ENCODE data around the gene NVL.

NVL gene

DNA sequence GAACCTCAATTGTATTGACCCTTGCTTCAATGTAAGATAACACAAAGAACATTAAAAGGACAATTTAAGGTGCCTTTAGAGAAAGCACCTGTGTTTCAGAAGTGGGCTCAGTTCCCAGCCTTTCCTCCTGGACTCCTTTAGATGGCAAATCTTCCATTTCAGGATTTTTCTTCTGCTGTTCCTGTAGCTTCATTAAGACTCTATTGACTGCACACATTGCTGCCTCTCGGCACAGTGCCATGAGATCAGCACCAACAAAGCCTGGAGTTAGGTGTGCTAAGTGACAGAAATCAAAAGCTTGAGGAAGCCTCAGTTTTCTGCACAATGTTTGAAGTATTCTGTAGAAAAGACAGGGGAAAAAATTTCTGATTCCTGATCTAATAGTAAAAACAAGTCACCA, 40.6 kb downstream of the NVL start:
- DNase-seq (ENCODE audit: low read depth in 1 of 2, low spot score in 1 of 2): no peak

DNA sequence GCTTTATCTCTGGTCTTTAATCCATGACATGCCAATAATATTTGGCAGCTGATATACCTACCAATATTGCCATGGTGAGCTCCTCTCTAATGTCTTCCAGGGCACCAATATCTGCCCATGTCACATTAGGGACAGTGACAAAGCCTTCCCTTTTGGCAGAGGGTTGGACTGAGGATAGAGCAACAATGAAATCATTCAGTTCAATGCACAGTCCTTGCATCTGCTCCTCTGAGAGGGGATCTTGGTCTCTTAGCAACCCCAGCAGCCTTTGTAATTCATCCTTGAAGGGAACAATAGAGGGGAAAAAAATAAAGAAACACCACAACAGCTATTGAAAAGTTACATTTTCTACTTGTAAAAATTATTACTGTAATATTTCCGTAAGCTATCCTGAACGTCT, 42.3 kb downstream of the NVL start:
- DNase-seq (ENCODE audit: low read depth in 1 of 2, low spot score in 1 of 2): no peak

DNA sequence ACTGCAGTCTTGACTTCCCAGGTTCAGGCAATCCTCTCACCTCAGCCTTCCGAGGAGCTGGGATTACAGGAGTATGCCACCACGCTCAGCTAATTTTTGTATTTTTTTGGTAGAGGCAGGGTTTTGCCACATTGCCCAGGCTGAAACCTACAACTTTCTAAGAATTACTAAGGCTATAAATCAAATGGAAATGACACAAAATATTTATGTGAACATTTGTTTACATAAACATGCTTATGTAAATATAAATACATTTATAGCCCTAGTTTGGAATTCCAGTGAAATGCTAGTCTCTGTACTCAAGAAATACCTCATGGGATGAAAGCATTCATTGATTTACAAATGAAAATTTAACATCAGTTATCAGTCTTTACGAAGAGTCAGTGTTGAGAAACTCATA, 47.8 kb downstream of the NVL start:
- no peak for DNase-seq (ENCODE audit: low read depth in 1 of 2, low spot score in 1 of 2)

DNA sequence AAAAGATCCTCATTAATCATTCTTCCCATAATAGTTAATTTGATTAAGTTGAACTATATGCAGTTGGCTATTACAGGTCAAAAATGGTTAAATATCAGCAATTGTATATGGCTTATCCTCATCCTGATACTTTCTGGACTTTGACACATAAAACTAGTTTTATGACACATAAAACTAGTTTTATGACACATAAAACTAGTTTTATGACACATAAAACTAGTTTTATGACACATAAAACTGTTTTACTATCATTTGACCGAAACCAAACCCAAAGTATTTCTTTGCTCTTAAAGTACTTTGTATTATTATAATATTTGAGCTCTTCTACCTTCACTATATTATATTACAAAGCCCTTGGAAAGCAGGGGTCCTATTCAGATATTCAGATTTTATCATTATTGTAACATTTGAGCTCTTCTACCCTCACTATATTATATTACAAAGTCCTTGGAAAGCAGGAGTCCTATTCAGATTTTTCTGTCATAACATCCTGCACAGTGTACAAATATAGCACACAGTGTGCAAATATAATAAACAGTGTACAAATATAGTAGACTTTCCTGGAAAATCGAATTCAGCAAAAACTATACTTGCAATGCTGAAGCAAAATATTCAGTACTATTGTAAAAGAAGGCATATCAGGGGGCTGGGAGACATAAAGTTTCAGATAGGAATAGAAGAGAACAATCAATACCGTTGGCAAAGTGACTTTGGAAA, 53.0 kb downstream of the NVL start:
- DNase-seq (ENCODE audit: low read depth in 1 of 2, low spot score in 1 of 2): no peak

DNA sequence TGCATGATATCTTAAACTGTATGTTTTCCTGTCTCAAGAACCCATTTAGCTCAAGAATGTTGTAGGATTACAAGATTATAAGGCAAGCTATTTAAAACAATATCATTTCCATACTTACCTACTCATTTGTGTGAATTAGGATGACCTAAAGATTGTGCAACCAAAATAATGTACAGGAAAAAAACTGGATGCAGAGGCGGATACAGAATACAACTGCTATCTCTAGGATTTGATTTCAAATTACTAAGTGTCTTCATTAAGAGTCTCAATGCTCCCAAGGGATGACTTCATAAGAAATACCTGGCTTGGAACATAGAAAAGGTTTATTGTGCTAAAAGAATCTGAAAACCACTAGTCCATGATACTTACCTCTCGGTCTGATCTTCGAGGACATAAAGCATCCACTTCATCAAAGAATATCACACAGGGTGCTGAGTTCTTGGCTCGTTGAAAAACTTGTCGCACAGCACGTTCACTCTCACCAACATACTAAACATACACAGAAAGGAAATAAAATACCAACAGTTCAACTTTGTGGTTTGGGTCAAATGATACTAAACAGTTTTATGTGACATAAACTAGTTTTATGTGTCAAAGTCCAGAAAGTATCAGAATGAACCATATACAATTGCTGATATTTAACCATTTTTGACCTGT, 54.9 kb downstream of the NVL start:
- DNase-seq (ENCODE audit: low read depth in 1 of 2, low spot score in 1 of 2): no peak

DNA sequence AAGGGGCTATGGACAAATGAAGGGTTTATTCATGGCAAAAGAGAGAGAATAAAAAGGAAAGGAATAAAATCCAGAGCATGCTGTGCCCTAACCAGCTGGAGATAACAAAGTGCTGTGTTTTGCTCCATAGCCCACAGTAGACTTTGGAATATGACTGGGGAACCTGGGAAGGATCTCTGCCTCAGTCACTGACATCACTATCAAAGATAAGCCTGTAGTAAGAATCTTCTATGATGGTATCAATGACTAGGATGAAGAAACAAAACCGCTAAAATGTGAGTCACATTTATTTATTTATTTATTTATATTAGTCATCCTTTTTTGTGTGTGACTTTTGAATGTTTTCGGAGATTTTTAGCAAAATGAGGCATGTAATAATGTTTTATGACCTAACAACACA, 56.3 kb downstream of the NVL start:
- DNase-seq (ENCODE audit: low read depth in 1 of 2, low spot score in 1 of 2): no peak

DNA sequence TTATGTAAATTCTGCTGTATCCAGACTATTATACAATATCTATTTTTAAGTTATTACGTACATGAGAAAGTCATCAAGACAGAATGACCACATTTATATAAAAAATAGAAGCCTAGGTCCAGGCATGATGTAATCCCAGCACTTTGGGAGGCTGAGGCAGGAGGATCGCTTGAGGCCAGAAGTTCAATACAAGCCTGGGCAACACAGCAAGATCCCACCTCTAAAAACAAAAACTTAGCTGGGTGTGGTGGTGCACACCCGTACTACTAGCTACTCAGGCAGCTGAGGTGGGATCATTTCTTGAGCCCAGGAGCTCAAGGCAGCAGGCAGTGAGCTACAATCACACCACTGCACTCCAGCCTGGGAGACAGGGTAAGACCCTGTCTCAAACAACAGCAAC, 58.9 kb downstream of the NVL start:
- DNase-seq (ENCODE audit: low read depth in 1 of 2, low spot score in 1 of 2): no peak

DNA sequence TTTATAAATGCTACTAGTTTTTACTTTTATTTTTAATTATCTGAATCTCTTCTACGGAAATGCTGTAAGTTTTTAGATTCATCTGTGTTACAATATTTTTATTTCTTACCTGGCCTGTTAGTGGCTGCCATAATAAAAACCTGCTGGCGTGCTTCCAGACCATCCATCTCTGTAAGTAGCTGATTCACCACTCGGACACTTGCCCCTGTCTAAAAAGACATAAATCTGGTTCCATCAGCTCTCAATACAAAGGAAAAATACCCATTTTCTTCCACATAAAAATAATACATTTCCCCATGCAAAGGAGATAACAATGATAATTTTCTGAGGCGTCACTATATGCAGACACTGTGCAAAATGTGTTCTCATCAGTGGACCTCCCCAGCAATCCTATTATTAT, 62.0 kb downstream of the NVL start:
- DNase-seq (ENCODE audit: low read depth in 1 of 2, low spot score in 1 of 2): no peak

DNA sequence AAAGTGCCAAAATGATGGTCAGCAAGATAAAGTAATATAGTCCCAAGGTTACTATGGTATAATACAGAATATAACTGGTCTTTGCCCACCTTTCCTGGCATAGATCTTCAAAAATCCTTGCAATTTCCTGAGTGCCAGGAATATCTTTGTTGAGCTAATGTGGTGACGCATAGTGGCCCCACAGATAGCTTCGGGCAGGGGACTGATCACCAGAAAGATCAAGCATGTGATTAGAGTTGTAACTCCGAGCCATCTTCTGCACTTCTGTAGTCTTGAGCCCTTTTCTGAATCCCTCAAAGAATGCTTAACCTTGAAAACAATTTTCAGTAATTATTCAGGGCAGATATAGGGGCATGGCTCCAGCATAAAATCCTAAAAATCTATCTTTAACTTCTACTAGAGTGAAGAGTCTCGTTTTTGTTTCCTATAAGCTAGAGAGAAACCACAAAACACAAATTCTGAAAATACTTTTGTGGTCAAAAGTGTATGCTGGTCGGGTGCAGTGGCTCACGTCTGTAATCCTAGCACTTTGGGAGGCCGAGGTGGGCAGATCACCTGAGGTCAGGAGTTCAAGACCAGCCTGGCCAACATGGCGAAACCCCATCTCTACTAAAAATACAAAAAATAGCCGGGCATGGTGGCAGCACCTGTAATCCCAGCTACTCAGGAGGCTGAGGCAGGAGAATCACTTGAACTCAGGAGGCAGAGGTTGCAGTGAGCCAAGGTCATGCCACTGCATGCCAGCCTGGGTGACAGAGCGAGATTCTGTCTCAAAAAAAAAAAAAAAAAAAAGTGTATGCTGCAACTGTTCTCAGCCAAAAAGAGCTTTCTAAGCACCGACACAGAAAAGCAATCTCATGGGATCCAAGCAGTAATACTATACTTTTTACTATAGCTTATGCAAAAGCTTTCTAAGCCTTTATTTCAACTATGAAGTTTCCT, 62.8 kb downstream of the NVL start:
- no peak for DNase-seq (ENCODE audit: low read depth in 1 of 2, low spot score in 1 of 2)

DNA sequence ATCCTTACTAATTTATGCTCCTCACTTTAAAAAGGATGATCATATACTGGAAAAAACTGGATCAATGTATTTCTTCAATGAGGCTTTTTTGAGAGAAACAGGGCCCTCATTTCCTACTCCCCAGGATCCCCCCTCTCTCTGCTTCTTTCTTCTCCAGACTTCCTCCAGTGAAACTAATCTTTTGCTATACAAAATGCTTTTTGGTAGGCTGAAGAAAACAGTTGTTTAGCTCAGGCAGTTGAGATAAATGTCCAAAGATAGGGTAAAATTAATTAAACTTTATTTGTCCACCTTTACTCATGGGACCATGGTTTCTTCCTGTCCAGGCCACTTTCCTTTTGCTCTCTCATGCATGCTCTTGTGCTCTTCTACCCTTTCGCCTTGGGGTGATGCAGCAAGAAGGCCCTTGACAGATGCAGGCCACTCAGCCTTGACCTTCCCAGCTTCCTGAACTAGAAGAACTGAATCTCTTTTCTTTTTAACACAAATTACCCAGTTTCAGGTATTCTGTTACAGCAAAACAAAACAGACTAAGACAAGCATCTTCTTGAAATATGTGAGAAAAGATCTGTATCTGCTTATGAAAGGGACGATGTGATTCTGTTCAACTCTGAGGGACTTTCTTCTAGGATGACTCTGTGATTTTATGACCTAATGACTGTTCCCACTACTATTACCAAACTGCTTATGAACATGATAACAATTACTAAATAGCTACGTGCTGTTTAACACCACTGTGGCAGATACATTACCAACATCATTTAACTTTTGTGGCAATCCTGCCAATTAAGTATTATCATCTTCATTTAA, 63.7 kb downstream of the NVL start:
- no peak for DNase-seq (ENCODE audit: low read depth in 1 of 2, low spot score in 1 of 2)

DNA sequence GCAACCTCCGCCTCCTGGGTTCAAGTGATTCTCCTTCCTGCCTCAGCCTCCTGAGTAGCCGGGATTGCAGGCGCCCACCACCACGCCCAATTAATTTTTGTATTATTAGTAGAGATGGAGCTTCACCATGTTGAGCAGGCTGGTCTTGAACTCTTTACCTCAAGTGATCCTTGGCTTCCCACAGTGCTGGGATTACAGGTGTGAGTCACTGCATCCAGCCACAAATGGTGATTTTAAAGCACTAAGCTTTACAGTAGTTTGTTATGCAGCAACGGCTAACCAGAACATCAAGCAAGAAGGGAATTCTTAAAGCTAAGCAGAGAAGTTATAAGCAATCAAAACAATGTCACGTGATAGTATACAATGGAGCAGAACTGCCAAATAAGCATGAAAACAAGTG, 65.7 kb downstream of the NVL start:
- DNase-seq (ENCODE audit: low read depth in 1 of 2, low spot score in 1 of 2): no peak

DNA sequence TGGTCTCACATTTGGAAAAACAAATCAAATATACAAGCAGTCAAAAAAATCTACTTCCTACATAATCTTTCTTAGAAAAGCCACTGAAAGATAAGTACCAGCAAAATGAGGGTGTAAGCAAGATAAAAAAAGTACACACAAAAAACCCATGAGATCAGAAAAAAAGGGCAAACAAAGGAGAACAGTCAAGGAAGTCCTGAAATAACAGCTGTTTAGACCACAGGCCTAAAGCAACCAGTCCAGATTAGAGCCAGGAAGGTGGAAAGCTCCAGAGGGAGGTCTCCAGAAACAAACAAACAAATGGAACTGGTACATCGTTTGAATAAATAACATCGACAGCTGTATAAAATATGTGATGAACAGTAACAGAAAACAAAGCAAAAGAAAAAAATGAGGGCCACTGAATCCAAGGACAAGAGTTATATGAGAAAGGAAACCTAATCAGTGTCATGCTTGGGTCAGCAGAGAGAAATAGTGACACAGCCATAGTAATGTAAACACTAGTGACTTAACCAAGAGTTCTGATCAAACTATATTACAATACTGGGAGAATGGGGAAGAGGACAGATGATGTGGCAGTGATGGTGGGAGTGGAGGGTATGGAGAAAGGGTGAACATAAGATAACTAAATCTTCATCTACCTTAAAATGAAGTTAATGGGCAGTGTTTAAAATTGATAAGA, 67.5 kb downstream of the NVL start:
- DNase-seq (ENCODE audit: low read depth in 1 of 2, low spot score in 1 of 2): no peak

DNA sequence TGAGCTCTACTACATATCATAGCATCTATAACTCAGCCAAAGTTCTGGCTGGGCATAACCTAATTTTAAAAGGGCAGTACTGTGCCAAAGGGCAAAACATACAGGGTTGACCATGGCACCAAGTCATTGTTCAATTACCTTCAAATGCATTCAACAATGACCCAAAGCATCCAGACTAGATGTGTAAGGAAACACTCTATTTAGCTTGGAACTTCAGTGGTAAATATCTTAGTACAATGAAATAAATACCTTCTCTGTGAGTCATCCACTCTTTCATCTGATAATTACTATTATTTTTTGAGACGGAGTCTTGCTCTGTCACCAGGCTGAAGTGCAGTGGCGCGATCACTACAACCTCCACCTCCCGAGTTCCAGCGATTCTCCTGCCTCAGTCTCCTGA, 70.0 kb downstream of the NVL start:
- no peak for DNase-seq (ENCODE audit: low read depth in 1 of 2, low spot score in 1 of 2)

DNA sequence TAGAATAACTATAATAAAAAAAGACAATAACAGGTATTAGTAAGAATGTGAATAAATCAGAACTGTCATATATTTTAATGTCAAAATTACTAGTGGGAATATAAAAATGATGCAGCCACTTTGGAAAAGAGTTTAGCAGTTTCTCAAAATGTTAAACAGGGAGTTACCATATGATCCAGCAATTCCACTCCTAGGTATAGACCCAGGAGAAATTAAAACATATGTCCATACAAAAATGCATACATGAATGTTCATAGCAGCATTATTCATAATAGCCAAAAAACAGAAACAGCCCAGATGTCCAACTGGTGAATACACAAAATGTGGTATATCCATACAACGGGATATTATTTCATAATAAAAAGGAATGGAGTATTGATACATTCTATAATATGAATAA, 71.6 kb downstream of the NVL start:
- DNase-seq (ENCODE audit: low read depth in 1 of 2, low spot score in 1 of 2): no peak

DNA sequence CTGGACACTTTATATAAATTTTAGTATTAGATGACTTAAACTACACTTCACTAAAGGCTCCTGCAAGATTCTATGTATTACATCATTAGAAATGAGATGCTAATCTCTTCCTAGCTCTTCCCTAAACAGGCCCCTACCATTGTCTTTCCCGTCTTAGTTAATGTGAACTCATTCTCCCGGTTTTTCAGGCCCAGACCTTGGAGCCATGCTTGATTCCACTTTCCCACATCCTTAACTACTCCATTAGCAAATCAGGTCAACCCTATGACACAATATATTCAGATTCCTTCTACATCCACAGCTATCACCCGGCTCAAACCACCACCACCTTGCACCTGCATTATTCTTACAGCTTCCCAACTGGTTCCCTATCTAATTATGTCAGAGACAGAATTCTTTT, 73.3 kb downstream of the NVL start:
- DNase-seq (ENCODE audit: low read depth in 1 of 2, low spot score in 1 of 2): no peak

DNA sequence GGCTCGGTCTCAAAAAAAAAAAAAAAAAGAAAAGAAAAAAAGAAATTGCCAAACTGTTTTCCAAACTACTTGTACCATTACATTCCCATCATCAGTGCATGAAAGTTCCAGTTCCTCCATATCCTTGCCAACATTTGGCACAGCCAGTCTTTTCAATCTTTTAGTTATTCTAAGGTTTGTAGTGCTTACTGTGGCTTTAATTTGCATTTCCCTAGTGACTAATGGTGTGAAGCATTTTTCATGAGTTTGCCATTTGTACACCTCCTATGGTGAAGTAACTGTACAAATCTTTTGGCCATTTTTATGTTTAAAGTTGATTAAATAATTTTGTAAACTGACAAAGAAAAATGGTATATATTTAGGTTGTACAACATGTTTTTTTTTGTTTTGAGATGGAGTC, 76.3 kb downstream of the NVL start:
- no peak for DNase-seq (ENCODE audit: low read depth in 1 of 2, low spot score in 1 of 2)

DNA sequence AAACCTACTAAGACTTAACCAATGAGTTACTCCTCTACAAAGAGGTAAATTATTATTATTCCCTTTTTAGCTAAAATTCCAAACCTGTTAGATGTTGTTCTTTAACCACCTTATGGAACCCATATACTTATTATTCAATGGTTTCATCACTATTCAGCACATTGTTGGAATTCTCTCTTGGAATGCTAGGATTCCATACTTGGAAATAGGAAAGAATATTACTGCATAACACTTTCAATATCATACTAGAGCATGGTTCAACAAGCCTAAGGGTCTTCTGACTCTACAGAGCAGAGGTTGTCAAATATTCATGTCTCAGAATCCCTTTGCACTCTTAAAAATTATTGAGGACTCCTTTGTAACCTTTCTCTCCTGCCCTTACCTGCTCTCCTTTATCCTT, 77.5 kb downstream of the NVL start:
- DNase-seq (ENCODE audit: low read depth in 1 of 2, low spot score in 1 of 2): no peak

DNA sequence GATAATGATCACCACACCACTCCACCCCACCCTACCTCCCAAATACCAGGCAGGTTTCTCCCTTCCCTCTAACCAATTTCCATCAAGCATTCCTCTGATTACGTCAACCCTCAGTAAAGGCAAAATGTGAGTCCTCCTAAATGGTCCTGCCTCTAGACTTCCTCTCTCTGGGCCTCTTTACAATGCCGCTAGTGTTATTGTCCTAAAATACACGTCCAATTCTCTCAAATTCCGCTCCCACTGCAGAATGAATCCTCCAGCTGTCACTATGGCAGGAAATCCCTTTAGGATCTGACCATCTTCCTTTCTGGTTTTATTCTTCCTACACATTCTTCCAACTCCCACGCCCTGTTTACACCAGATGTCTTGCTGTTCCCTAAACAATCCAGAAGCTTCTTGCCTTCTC, 78.2 kb downstream of the NVL start:
- no peak for DNase-seq (ENCODE audit: low read depth in 1 of 2, low spot score in 1 of 2)

DNA sequence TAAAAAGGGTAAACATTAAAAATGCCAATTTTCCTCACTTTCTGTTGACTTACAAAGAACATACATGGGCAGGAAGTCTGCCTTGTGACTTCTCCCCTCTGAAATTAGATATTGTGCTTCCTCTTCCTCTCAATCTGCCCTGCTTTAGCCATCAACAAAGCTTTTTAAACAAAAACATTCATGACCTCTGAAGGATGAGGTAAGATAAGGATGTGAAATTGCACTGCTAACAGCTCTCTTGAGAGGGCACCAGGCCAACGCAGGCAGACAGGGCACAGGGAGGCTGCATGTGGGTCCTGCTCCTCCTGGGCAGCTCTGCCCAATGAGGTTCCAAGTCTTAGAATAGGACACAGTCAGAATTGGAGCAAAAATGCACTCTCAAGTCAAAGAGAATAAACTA, 84.8 kb downstream of the NVL start:
- no peak for DNase-seq (ENCODE audit: low read depth in 1 of 2, low spot score in 1 of 2)

DNA sequence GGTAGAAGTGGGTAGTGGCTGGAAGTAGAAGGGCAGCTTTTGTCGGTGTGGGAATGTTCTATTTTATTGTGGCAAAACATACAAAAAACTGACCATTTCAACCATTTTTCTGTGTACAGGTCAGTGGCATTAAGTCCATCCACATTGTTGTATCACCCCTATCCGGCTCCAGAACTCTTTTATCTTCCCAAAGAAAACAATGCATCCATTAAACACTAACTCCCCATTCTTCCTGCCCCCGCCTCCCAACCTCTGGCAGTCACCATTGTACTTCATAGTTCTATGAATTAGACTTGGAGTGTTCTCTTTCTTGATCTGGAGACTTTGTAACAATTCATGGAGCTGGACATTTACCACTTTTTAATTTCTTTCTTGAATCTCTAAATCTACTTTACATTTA, 91.2 kb downstream of the NVL start:
- no peak for DNase-seq (ENCODE audit: low read depth in 1 of 2, low spot score in 1 of 2)

DNA sequence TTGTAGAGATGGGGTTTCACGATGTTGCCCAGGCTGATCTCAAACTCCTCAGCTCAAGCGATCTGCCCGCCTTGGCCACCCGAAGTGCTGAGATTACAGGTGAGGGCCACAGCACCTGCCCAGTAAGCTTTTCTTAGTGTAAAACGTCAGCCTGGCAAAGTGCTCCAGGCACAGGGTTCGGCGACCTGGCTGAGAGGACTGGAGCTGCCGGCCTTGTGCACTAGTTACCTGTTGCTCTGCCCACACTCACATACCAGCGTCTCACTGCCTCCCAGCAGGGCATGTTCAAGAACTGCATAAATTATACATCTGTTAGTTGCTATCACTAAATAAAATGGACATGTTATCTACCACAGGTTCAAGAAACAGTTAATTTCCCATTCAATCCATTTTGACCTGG, 91.8 kb downstream of the NVL start:
- DNase-seq (ENCODE audit: low read depth in 1 of 2, low spot score in 1 of 2): no peak

Data from activated T-helper 1 cell treated with anti-CD3 and anti-CD28 coated beads, Interleukin-2, amount 50 U/mL, for 16 hours (primary cell).